Stimulated activated naive CD8-positive, alpha-beta T cell treated with anti-CD3 and anti-CD28 coated beads, Interleukin-15, Interleukin-2, amounts not matched to agents 100 ng/mL and 50 ng/mL, for 24 hours (primary cell): ENCODE data around the gene BFSP2.

ENCODE experiments used
- H3K27ac Mint-ChIP-seq: one replicate; pipeline ENCODE4 v1.8.0; 2021; ENCODE audit warnings: mild to moderate bottlenecking, mixed read lengths
- H3K27me3 Mint-ChIP-seq: one replicate; pipeline ENCODE4 v1.8.0; 2021; ENCODE audit warnings: mixed read lengths
- H3K36me3 Mint-ChIP-seq: one replicate; pipeline ENCODE4 v1.8.0; 2021; ENCODE audit warnings: low read depth, mixed read lengths
- H3K4me1 Mint-ChIP-seq: one replicate; pipeline ENCODE4 v1.8.0; 2021; ENCODE audit warnings: low read depth, mixed read lengths
- H3K4me3 Mint-ChIP-seq: one replicate; pipeline ENCODE4 v1.8.0; 2021; ENCODE audit warnings: mild to moderate bottlenecking, mixed read lengths
- H3K9me3 Mint-ChIP-seq: one replicate; pipeline ENCODE4 v1.8.0; 2021; ENCODE audit warnings: mixed read lengths

The BFSP2 gene

DNA sequence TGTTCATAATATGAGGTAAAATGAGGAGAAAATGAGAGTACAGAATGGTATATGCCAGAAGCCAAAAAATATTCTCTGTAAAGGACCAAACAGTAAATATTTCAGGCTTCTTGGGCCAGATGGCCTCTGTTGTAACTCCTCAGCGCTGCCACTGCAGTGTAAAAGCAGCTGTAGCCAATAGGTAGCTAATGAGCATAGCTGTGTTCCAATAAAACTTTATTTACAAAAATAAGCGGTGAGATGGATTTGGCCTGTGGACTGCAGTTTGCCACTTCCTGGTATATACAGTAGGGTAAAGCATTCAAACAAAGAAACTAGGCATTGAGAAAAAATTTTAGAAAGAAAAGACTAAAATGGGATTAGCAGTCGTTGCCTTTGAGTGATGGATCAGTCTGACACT, 51.5 kb downstream of the BFSP2 start:
- Mint-ChIP-seq H3K27me3 (no peaks in the 10 kb centered on the region), H3K4me3 (no peak overlapping the region), H3K27ac (no peak overlapping the region), H3K9me3 (no peaks in the 10 kb centered on the region), H3K4me1 (peaks cover 22% of the 10 kb centered on the region), H3K36me3 (no peaks in the 10 kb centered on the region)

GRCh38 chr3:133452641-133453319, 52.9 kb downstream of the BFSP2 start:
- Mint-ChIP-seq H3K9me3 (no peaks in the 10 kb centered on the region), H3K27me3 (no peaks in the 10 kb centered on the region), H3K4me1 (peaks cover 21% of the 10 kb centered on the region), H3K27ac (no peak overlapping the region), H3K4me3 (no peak overlapping the region), H3K36me3 (no peaks in the 10 kb centered on the region)

DNA sequence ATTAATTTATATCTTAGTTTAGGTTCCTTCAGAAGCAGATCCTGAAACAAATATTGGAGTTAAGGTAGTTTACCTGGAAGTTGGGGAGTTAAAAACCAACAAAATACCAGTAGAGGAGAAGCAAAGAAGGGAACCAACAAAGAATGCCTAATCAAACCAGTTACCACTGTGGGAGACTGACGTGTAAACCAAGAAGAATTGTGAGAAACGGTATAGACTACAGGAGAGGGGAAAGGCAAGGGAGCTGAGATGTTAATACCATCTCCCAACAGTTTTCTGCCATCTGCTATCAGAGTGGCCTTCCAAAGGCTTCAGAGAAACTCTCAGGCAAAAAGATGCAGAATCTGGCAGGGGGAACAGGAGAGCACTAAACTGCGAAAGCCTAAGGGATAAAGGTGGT, 53.5 kb downstream of the BFSP2 start:
- Mint-ChIP-seq H3K36me3 (no peaks in the 10 kb centered on the region), H3K4me3 (no peak overlapping the region), H3K27me3 (no peaks in the 10 kb centered on the region), H3K4me1 (peaks cover 15% of the 10 kb centered on the region), H3K9me3 (no peaks in the 10 kb centered on the region), H3K27ac (no peak overlapping the region)

DNA sequence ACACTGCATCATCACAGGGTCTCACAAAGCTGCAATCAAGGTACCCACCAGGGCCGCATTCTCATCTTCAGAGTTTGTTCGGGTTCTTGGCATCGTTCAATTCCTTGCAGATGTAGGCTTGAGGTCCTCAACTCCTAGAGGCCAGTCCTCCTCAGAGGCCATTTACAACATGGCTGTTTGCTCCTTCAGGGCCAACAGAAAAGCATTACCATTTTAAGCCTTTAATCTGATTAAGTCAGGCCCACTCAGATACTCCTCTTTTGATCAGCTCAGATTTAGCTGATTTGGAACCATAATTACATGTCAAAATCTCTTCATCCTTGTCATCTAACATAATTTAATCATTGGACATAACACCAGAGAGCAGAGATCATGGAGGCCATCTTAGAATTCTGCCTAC, 55.4 kb downstream of the BFSP2 start:
- H3K4me3 Mint-ChIP-seq: no peak overlapping the region
- H3K27ac Mint-ChIP-seq: no peak overlapping the region
- H3K27me3 Mint-ChIP-seq: no peaks in the 10 kb centered on the region
- H3K9me3 Mint-ChIP-seq: no peaks in the 10 kb centered on the region
- H3K36me3 Mint-ChIP-seq: no peaks in the 10 kb centered on the region
- H3K4me1 Mint-ChIP-seq: no peaks in the 10 kb centered on the region

GRCh38 chr3:133455960-133456359, 56.1 kb downstream of the BFSP2 start:
- no peaks in the 10 kb centered on the region for H3K4me1 Mint-ChIP-seq
- no peaks in the 10 kb centered on the region for H3K36me3 Mint-ChIP-seq
- H3K27me3 Mint-ChIP-seq: no peaks in the 10 kb centered on the region
- no peak overlapping the region for H3K4me3 Mint-ChIP-seq
- no peak overlapping the region for H3K27ac Mint-ChIP-seq
- H3K9me3 Mint-ChIP-seq: no peaks in the 10 kb centered on the region

- Mint-ChIP-seq H3K4me1 (no peaks in the 10 kb centered on the region), H3K27ac (no peak overlapping the region), H3K4me3 (no peak overlapping the region), H3K27me3 (no peaks in the 10 kb centered on the region), H3K9me3 (no peaks in the 10 kb centered on the region), H3K36me3 (no peaks in the 10 kb centered on the region)
Observed at GRCh38 chr3:133457025-133457424, 57.2 kb downstream of the BFSP2 start.

GRCh38 chr3:133457465-133458067, 57.7 kb downstream of the BFSP2 start:
- Mint-ChIP-seq H3K4me3 (no peak overlapping the region), H3K9me3 (no peaks in the 10 kb centered on the region), H3K27ac (no peak overlapping the region), H3K36me3 (no peaks in the 10 kb centered on the region), H3K27me3 (no peaks in the 10 kb centered on the region), H3K4me1 (no peaks in the 10 kb centered on the region)

GRCh38 chr3:133459400-133459799, 59.5 kb downstream of the BFSP2 start:
- Mint-ChIP-seq H3K27me3 (no peaks in the 10 kb centered on the region), H3K36me3 (no peaks in the 10 kb centered on the region), H3K27ac (no peak overlapping the region), H3K9me3 (no peaks in the 10 kb centered on the region), H3K4me3 (no peak overlapping the region), H3K4me1 (peaks cover 10% of the 10 kb centered on the region)

GRCh38 chr3:133460809-133461208, 61.0 kb downstream of the BFSP2 start:
- Mint-ChIP-seq H3K36me3 (no peaks in the 10 kb centered on the region), H3K27ac (no peak overlapping the region), H3K4me3 (no peak overlapping the region), H3K9me3 (no peaks in the 10 kb centered on the region), H3K27me3 (no peaks in the 10 kb centered on the region), H3K4me1 (peaks cover 19% of the 10 kb centered on the region)

DNA sequence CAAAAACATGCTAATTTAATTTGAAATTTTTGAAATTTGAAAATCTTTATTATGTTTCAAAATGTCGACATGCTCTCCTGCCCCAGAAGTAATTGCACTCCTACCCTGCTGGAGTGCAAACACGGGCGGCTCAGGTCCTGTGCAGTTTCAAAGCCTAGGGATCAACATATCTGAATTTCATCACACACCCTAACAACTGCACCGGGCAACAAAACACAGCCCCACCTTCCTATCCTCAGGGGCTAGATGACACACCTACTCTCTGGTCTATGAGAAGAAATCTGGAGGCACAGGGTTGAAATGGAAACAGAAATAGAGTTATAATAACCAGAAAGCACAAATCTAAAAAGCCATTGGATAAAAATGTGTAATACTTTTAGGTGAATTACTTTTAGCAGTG, 61.4 kb downstream of the BFSP2 start:
- Mint-ChIP-seq H3K4me1 (peaks cover 23% of the 10 kb centered on the region), H3K4me3 (no peak overlapping the region), H3K36me3 (no peaks in the 10 kb centered on the region), H3K27me3 (no peaks in the 10 kb centered on the region), H3K27ac (no peak overlapping the region), H3K9me3 (no peaks in the 10 kb centered on the region)

GRCh38 chr3:133463347-133463860, 63.5 kb downstream of the BFSP2 start:
- peaks cover 34% of the 10 kb centered on the region for H3K4me1 Mint-ChIP-seq
- H3K36me3 Mint-ChIP-seq: no peaks in the 10 kb centered on the region
- no peaks in the 10 kb centered on the region for H3K27me3 Mint-ChIP-seq
- H3K4me3 Mint-ChIP-seq: no peak overlapping the region
- H3K27ac Mint-ChIP-seq: no peak overlapping the region
- no peaks in the 10 kb centered on the region for H3K9me3 Mint-ChIP-seq

DNA sequence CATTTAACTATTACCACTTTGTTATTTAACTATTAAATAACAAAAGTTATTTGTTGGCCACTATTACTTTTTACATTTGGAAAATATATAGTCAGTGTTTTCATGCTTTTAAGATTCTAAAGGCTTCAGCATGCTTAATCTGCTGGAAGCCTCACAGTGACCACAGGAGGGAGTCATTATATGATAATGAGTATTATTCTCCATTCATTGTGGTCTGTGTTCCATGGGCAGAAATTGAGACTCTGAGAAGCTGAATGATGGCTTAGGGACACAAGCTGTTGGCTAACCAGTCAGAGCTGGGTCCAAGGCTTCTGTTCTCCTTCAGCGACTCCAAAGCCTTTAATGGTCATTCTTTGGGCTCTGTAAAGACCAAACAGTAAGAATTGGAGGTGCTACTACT, 64.7 kb downstream of the BFSP2 start:
- Mint-ChIP-seq H3K27ac (no peak overlapping the region), H3K27me3 (no peaks in the 10 kb centered on the region), H3K4me1 (peaks cover 35% of the 10 kb centered on the region), H3K36me3 (no peaks in the 10 kb centered on the region), H3K4me3 (no peak overlapping the region), H3K9me3 (no peaks in the 10 kb centered on the region)

DNA sequence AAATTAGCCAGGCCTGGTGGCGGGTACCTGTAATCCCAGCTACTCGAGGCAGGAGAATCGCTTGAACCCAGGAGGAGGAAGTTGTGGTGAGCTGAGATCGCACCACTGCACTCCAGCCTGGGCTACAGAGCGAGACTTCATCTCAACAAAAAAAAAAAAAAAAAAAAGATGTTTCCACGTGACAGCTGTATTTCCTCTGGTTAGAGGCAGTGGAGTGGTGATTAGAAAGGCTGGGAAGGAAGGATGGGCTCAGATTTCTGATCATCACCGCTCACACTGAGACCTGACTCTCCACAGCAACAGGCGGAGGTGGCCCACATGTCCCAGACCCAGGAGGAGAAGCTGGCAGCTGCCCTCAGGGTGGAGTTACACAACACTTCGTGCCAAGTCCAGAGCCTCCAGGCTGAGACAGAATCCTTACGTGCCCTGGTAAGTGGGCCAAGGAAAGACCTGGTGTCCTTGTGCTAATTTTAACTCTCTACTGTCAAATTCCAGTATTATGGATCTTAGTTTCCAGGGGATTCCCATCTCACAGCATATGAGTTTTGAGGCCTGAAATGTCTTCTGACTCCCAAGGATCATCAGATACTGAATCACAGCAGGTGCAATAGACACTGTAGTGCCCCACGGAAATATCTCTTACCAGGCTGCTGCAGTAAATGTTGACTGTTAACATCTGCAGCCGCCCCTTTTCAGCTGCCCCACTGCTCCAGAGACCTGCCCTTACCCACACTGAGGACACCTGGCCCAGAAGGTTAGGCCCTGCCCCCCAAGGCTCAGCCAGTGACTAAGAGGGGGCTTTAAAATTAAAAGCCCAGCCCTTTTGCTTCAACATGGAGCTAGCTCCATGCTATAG, 66.9 kb downstream of the BFSP2 start:
- Mint-ChIP-seq H3K9me3 (no peaks in the 10 kb centered on the region), H3K4me1 (peaks cover 41% of the 10 kb centered on the region), H3K27me3 (no peaks in the 10 kb centered on the region), H3K36me3 (no peaks in the 10 kb centered on the region), H3K27ac (no peak overlapping the region), H3K4me3 (no peak overlapping the region)

GRCh38 chr3:133467780-133468179, 67.9 kb downstream of the BFSP2 start:
- H3K27ac Mint-ChIP-seq: no peak overlapping the region
- peaks cover 41% of the 10 kb centered on the region for H3K4me1 Mint-ChIP-seq
- H3K9me3 Mint-ChIP-seq: no peaks in the 10 kb centered on the region
- H3K27me3 Mint-ChIP-seq: no peaks in the 10 kb centered on the region
- H3K36me3 Mint-ChIP-seq: no peaks in the 10 kb centered on the region
- H3K4me3 Mint-ChIP-seq: no peak overlapping the region

GRCh38 chr3:133468251-133468721, 68.4 kb downstream of the BFSP2 start:
- H3K4me3 Mint-ChIP-seq: no peak overlapping the region

More at GRCh38 chr3:133468251-133468721, 68.4 kb downstream of the BFSP2 start:
- Mint-ChIP-seq H3K4me1 (peaks cover 40% of the 10 kb centered on the region), H3K27ac (no peak overlapping the region), H3K9me3 (no peaks in the 10 kb centered on the region), H3K27me3 (no peaks in the 10 kb centered on the region), H3K36me3 (no peaks in the 10 kb centered on the region)
